HG03469 (cell line): ENCODE data around the gene CMTM6.
"Not testable (repeated sequence)": the region's sequence is repeated elsewhere in the genome, so short reads cannot be mapped to it uniquely, and the experiment has no call there.

Experiments used
- ATAC-seq: cut with Tn5 transposase; IDR thresholded peaks from one replicate; pipeline ENCODE4 v1.9.1; 2021; ENCODE audit warnings: mild to moderate bottlenecking, moderate library complexity, moderate number of reproducible peaks; ENCODE audit not compliant: unreplicated experiment

CMTM6 gene

DNA sequence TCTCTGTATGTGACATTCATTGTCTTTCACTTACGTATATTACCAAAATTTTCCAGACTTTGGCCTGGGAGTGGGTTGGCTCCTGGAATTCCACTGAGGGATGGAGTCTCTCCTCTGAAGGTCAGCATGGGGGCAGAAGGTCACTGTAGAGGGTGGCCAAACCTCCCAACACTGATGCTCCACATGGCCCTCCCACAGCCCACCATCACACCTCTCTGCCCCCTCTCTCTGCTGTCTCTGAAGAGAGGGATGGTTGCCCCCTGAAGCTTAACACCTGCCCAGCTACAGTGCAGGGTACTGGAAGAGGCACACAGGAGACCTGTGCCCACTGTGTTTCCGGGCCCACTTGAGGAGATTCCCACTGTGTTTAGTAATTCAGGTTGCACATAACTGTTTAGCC, 52.2 kb downstream of the CMTM6 start:
- no peak for ATAC-seq

DNA sequence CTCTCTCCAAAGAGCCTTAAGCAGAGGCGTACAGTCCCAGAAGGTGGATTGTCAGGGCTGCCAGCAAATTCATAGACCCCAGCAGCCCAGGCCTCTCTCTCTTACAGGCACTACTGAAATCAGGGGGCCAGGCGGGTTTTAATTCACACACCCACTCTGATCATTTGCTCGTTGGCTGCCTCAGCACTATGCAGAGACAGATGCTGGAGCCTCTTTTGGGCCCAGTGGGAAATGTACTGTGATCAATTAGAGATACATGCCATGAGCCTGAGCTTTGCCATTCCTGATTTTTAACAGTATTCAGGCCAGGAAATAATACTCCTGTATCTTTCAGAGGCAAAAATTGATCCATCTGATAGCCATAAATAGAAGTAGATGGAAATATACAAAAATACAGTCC, 53.0 kb downstream of the CMTM6 start:
- ATAC-seq, result no peak

DNA sequence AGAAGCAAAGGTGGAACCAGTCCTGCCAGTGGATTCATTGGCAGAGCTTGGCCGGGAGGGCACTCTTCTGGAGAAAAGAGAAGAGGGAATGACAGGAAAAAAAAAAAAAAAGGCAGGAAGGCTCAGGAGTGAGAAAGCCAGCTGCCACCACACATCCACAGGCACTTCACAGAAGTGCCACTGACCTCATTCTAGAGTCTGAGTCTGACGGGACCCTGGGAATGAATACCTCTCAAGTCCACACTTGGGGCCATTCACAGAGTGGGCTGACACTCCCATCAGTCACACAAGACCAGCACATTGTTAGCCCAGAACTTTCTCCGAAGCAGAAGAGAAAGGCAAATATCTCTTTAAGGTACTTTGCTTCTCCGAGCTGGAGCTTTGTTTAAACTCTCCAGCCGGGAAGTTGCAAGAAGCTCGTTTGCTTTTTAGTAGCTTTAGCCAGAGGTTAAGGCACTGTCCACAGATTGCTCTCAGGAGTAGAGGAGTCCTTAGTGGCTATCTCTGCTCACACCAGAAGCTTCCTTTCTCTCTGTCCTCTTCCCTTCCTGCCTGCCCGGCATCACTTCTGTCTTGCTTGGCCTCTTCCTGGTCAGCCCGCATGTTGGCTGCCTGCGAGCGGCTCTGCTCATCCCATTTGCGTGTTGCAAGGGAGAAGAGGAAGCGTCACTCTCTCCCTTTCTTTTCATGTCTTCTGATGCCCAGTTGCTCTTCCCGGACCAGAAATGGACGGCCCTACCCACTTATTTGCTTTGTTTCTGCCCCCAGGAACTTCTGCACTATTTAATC, 53.8 kb downstream of the CMTM6 start:
- no peak for ATAC-seq

DNA sequence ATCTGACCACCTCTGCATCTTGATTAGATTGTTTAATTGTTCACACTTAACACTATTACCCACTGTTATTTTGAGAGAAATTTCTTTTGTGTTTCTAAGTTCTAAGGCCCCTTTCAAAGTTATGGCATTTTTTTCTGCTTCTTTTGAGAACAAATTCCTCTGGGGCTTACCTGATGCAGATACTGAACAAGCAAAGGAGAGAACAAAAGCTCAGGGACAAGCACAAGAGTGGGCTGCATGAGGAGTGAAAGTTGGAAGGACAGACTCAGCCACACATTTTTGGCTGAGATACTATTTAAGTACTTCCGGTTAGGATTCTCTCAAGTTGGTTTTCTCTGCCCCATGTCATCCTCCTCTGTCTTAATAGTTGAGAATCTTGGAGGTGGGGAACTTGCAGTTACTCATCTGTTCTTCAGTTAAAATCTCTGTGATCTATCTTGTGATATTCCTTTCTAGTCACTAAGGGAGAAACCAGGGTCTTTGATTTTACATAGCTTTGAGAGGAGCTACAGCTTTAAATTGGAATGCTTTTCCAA, 54.7 kb downstream of the CMTM6 start:
- ATAC-seq, result no peak

DNA sequence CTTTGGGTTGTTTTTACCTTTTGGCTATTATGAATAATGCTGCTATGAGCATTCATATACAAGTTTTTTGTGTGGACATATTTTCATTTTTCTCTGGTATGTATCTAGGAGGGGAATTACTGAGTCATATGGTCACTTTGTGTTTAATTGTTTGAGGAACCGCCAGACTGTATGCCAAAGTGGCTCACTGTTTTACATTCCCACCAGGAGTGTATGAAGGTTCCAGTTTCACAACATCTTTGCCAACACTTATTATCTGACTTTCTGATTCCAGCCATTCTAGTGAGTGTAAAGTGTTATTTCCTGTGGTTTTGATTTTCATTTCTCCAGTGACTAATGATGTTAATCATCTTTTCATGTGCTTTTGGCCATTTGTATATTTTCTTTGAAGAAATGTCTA, 59.2 kb downstream of the CMTM6 start:
- ATAC-seq, result no peak

DNA sequence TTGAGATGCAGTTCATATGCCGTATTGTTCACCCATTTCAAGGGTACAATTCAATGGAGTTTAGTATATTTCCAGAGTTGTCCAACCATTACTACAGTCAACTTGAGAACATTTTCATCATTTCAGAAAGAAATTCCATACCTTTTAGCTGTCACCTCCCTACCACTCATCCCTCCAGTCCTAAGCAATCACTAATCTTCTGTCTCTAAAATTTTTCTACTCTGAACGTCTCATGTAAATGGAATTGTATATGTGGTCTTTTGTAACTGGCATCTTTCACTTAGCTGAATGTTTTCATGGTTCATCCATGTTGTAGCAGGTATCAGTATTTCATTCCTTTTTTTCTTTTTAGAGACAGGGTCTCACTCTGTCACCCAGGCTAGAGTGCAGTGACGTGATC, 59.9 kb downstream of the CMTM6 start:
- ATAC-seq, result no peak

DNA sequence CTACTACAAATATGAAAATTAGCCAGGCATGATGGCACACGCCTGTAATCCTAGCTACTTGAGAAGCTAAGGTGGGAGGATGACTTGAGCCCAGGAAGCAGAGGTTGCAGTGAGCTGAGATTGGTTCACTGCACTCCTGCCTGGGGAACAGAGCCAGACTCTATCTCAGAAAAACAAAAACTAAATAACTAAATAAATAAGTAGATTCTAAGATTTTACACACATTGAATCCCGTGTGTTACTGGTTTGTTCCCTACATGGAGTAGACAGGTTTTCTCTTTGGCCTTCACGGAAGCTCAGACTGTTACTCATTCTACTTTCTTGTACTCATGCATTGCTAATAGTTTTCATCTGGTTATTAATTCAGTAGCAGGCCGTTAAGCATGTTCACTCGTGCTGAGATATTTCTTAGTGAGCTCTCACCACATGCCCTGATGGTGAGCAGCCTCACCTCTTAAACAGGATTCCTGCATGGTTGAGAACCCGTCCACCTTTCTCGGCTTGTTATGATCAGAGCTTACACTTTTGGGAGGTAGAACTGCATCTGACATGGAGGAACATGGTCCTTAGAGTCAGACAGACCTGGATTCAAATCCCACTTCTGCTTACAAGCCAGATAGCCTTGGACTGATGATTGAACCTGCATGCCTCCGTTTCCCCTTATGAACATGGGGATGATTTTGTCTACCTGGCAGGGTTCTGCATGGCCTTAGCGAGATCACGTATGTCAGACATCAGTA, 61.9 kb downstream of the CMTM6 start:
- ATAC-seq, result no peak

DNA sequence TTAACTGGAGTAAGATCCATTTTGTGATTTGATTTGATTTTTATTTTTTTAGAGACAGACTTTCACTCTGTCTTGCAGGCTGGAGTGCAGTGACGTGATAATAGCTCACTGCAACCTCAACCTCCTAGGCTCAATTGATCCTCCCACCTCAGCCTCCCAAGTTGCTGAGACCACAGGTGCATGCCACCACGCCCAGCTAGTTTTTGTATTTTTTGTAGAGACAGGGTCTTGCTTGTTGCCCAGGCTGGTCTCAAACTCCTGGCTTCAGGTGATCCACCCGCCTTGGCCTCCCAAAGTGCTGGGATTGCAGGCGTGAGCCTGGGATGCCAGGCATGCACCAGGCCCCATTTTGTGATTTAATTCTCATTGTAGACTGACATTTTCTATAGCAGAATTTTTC, 63.2 kb downstream of the CMTM6 start:
- ATAC-seq, result not testable (repeated sequence)

DNA sequence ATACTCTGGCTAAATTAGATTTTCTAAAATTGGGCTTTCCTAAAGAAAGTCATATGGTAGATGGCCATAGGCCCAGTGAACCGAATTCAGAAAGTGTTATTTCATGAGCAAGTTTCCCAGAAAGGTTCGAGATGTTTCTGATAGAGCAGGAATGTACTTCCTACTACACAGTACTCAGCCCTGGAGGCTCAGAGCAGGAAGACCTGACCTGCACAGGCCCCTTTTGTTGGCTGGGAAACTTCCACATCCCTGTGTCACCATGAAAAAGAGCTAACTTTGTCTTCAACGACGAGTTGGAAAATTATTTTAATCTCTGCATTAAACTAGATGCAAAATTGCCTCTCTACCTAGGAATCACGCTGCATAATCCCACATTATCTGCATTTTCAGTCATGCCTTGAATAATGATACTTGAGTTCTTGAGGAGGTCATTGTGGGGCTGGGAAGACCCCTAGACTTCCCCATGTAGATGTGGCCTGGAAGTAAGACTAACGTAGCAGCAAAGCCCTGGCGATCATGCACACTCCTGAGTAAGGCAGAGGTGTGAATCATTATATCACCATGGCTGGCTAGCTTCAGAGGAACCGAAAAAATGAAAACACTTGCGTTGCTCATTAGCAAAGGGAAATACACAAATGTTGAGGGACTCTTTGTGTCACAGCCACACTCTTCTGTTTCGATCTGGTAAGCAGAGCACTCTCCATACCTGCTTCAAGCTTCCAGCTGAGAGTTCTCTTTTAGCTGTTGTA, 63.9 kb downstream of the CMTM6 start:
- ATAC-seq, result peak; percentile 93

DNA sequence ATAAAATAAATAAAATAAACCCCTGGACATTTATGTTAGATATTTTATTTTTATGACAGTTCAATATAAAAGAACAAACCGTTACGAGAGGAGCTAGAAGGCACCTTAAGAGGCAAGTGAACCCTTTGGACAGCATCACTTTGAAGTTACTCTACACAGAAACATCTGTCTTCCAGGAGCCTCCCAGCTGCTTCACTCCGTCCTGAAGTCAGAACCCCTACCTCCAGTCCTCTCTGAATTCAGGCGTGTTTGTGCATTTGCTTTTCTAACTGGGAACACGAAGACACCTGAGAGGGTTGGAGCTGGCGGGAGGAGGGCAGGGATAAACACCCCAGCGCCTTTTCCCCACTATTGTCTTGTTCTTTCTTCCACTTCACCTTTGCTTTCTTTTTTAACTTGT, 64.8 kb downstream of the CMTM6 start:
- no peak for ATAC-seq

DNA sequence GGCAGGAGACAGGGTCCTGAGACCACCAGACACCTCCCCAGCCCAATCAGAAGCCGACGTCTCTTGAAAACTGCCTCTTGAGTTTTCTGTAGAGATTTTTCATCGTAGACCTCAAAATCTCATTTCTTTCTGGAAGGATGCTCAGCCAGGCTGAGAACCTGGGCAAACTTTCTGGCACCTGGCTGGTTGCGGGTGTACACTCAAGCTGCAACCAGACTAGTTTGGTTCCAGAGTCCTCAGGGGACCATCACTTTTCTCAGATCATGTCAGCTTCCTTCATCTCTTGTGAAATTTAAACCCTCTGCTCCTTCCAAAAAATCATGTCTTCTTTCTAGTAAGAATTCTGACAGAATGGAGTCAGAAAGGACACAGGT, 65.8 kb downstream of the CMTM6 start:
- ATAC-seq, result no peak

DNA sequence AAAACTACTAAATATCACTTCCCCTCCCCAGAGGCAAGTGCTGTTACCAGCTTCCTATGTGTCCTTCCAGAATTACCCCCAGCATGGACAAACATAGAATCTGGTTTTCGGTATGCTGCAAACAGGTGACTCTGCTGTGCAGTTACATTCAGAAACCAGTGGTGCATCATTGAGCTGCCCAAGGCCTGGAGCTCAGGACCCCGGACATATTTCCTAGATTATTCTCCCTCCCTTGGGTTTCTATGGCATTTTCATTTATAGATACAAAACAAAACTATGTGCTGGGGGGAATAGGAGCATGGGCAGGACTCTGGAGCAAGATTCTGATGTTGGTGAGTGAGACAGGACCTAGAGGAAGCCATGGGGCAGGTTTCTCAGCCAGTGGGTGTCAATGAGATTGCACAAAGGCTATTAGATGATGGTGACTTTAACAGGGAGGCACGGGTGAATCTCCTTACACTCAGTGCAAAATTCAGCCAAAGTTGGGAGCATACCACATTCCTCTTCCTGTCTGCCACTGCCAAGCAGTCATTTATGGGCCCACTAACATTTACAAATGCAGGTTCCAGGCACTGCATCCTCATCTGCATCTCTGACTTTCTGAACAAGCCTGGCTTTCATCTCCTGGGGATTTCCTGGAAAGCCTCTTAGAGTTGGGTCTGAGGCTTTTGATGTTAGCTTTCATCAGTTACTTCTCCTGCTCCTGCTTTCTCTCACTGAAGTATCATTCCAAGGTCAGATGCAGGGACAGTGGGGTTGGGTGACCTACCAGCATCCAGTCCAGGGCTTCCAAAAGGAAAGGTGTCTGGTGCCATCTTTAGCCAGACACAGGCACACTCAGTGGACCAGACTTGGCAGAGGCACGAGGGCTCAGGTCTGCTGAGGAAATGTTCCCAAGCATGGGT, 66.5 kb downstream of the CMTM6 start:
- no peak for ATAC-seq

DNA sequence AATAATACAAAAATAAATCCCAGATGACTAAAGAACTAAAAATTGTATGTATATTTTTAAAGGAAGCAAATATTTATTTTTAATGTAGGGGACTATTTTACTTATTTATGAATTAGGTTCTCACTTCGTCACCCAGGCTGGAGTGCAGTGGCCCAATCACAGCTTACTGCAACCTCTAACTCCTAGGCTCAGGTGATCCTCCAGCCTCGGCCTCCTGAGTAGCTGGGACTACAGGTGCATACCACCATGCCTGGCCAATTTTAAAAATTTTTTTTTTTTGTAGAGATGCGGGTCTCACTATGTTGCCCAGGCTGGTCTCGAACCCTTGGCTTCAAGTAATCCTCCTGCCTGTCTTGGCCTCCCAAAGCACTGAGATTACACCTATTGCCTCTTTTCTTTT, 68.4 kb downstream of the CMTM6 start:
- ATAC-seq, result no peak

DNA sequence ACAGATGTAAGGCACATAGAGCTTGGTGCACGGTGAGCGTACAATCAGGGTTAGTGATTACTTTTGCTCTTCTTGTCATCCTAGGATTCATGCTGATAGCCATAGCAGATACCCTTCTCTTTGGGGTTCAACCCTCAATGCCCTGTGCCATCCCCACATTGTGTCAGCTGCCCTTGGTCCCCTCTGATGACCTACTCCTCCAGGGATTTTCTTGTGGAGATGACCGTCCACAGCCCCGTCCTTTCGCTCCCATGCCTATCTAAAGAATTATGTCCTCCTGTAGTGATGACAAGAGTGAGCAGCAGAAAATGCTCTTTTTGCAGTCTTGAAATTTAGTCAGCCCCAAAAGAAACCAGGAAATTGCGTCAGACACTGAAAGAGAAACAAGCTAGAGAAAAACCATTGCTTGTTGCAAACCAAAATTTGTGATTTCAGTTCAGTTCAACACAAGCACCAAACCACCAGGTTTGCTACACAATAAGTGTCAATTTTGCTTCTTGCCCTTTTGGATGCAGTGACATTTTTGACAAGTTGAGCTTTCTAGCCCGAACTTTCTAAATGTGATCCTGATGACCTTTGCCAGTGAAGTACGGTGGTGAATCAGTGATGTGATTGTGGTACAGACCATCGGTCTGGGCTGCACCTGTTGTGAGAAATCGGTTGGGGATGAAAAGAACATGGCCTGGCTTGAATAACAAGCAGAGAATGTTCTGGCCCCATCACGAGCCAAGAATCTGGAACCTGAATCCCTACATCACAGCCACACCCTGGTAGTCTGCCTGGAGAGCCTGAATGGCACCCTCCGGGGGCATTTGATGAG, 69.7 kb downstream of the CMTM6 start:
- peak; percentile 27 for ATAC-seq

DNA sequence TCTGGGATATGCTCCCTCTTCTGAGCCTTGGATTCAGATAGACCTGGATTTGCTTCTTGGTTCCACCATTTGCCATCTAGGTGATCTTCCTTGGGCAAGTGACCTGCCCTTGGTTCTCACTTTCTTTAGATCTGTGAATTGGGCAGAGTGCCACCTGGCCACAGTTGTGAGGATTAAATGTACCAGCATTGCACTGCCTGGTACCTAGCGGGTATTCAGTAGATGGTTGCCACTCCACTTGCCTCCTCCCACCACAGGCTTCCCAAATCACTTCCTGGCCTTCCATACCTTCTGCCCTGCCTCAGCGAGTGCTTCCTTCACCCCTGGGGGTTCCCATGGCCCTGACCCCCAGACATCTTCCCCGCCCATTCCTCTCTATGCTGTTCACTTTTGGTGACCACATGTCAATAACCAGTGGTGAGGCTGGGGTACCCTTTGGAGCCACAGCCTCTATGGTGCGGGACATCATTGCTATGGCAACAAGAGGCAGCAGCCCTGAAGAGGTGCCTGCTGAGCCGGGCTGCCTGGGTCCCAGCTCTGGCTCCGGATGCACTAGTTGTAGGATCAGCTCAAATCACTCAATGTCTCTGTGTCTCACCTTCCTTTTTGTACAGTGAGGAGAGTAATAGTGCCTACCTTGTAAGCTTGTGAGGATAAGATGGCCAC, 70.5 kb downstream of the CMTM6 start:
- ATAC-seq, result no peak

DNA sequence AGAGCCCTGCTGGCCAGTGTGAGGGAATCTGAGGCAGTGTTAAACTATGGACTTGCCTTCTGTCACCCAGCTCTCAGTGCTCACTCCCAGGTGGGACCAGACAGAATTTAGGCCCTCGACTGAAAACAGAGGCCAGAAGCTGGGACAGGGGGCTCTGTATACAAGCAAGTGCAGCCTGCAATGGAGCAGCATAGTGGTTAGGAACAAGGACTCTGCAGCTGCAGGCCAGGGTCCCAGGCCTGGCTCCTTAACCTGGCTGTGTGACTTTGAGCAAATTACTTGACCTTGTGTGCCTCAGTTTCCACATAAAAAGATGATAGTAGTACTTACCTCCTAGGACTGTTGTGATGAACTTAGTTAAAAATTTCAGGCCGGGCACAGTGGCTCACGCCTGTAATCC, 71.2 kb downstream of the CMTM6 start:
- no peak for ATAC-seq
